ENCODE measurements around the gene SLAMF6.

The SLAMF6 gene

GRCh38 chr1:160467576-160467975, 55.5 kb downstream of the SLAMF6 start:
- no peak for DNase-seq (ENCODE audit: low read depth in 2 of 2)

- DNase-seq (ENCODE audit: low read depth in 2 of 2) = no peak
Measured at GRCh38 chr1:160466961-160467360, 56.1 kb downstream of the SLAMF6 start.

GRCh38 chr1:160465123-160465522, 57.9 kb downstream of the SLAMF6 start:
- DNase-seq (ENCODE audit: low read depth in 2 of 2) = no peak

- no peak for DNase-seq (ENCODE audit: low read depth in 2 of 2)
Measured at GRCh38 chr1:160460683-160461287, 62.3 kb downstream of the SLAMF6 start.

- DNase-seq (ENCODE audit: low read depth in 2 of 2) = no peak
Measured at GRCh38 chr1:160460214-160460642, 62.8 kb downstream of the SLAMF6 start.

- DNase-seq (ENCODE audit: low read depth in 2 of 2) = no peak
Measured at GRCh38 chr1:160459687-160460086, 63.4 kb downstream of the SLAMF6 start.

GRCh38 chr1:160459056-160459455, 64.0 kb downstream of the SLAMF6 start:
- DNase-seq (ENCODE audit: low read depth in 2 of 2) = no peak

GRCh38 chr1:160455153-160455517, 67.9 kb downstream of the SLAMF6 start:
- no peak for DNase-seq (ENCODE audit: low read depth in 2 of 2)

GRCh38 chr1:160454371-160455152, 68.5 kb downstream of the SLAMF6 start:
- DNase-seq (ENCODE audit: low read depth in 2 of 2) = no peak

GRCh38 chr1:160453443-160453842, 69.6 kb downstream of the SLAMF6 start:
- no peak for DNase-seq (ENCODE audit: low read depth in 2 of 2)

GRCh38 chr1:160451859-160452232, 71.2 kb downstream of the SLAMF6 start:
- no peak for DNase-seq (ENCODE audit: low read depth in 2 of 2)

GRCh38 chr1:160451119-160451858, 71.8 kb downstream of the SLAMF6 start:
- DNase-seq (ENCODE audit: low read depth in 2 of 2) = no peak

- DNase-seq (ENCODE audit: low read depth in 2 of 2) = no peak
Measured at GRCh38 chr1:160449494-160449893, 73.6 kb downstream of the SLAMF6 start.

- no peak for DNase-seq (ENCODE audit: low read depth in 2 of 2)
Measured at GRCh38 chr1:160446945-160447600, 76.0 kb downstream of the SLAMF6 start.

- DNase-seq (ENCODE audit: low read depth in 2 of 2) = no peak
Measured at GRCh38 chr1:160439718-160440117, 83.3 kb downstream of the SLAMF6 start.

GRCh38 chr1:160438935-160439334, 84.1 kb downstream of the SLAMF6 start:
- DNase-seq (ENCODE audit: low read depth in 2 of 2) = no peak

GRCh38 chr1:160438317-160438918, 84.6 kb downstream of the SLAMF6 start:
- no peak for DNase-seq (ENCODE audit: low read depth in 2 of 2)

GRCh38 chr1:160437432-160438316, 85.4 kb downstream of the SLAMF6 start:
- DNase-seq (ENCODE audit: low read depth in 2 of 2) = no peak

GRCh38 chr1:160436966-160437365, 86.1 kb downstream of the SLAMF6 start:
- DNase-seq (ENCODE audit: low read depth in 2 of 2) = no peak
